GM12872 (cell line): ENCODE measurements around the gene FHL1.

Source experiments
- TF ChIP-seq, protein P1 (sequence below): IDR thresholded peaks from 3 replicates; pipeline ENCODE4 v1.5.1; 2011; ENCODE audit warnings: low read depth, mild to moderate bottlenecking, low read length, moderate library complexity; ENCODE audit not compliant: insufficient read depth

The FHL1 gene

DNA sequence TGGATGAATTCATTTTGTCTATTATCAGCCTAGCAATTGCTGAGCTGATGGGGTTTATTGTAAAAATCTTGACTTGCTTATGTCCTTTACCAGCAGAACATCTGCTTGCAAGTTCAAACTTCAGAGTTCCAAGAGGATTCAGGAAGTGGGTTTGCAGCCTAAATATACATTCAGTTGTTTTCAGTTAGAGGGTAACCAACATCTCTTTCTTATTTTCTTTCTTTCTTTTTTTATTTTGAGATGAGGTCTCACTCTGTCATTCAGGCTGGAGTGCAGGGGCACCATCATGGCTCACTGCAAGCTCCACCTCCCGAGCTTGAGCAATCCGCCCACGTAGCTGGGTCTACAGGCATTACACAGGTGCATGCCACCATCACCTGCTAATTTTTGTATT is 31.4 kb upstream of the FHL1 start:
- TF ChIP-seq, protein P1, sequence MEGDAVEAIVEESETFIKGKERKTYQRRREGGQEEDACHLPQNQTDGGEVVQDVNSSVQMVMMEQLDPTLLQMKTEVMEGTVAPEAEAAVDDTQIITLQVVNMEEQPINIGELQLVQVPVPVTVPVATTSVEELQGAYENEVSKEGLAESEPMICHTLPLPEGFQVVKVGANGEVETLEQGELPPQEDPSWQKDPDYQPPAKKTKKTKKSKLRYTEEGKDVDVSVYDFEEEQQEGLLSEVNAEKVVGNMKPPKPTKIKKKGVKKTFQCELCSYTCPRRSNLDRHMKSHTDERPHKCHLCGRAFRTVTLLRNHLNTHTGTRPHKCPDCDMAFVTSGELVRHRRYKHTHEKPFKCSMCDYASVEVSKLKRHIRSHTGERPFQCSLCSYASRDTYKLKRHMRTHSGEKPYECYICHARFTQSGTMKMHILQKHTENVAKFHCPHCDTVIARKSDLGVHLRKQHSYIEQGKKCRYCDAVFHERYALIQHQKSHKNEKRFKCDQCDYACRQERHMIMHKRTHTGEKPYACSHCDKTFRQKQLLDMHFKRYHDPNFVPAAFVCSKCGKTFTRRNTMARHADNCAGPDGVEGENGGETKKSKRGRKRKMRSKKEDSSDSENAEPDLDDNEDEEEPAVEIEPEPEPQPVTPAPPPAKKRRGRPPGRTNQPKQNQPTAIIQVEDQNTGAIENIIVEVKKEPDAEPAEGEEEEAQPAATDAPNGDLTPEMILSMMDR = no peak

DNA sequence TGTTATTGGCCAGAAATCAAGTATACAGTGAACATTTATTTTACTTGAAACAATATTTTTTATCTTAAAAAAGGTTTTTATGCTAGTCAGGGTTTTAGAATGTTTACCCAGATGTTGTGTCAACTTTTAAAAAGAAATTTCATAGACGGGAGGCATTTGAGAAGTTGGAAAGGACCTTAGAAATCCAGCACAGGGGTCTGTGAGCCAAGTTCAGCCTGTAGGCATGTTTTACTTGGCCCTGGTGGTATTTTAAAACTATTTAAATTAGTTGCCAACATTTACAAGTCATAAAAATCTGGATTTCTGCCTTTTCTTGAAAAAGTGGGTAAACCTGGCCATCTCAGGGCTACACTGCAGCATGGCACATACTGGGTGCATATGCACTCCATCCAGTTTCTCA is 25.5 kb upstream of the FHL1 start:
- TF ChIP-seq, protein P1 = no peak

DNA sequence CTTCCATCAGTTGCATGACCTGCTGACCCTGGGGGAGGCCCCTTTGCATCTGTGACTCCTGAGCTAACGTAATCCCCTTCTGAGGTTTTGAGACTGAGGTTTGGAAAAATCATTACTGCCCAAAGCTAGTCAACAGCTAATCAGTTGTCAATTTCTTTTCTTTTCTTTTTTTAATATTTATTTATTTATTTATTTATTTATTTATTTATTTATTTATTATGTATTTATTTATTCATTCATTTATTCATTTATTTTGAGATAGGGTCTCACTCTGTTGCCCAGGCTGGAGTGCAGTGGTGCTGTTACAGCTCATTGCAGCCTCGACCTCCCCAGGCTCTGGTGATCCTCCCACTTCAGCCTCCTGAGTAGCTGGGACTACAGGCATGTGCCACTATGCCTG is 25.1 kb upstream of the FHL1 start:
- TF ChIP-seq, protein P1 = no peak

DNA sequence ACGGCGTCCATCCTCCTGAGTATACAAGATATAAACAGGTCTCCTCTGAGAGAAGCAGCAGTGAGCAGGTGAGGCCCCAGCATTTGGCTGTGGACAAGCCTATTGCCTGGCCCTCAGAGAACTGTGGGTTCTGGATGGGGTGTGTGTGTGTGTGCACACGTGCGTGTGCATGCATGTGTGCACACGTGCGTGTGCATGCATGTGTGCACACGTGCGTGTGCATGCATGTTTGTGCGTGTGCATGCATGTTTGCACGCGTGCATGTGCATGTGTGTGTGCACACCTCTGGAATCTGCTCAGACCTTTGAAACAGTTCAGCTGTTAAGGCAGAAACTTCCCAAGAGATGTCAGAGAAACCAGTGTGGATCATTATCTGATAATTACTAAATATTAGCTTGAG is 22.2 kb upstream of the FHL1 start:
- TF ChIP-seq, protein P1 = no peak

DNA sequence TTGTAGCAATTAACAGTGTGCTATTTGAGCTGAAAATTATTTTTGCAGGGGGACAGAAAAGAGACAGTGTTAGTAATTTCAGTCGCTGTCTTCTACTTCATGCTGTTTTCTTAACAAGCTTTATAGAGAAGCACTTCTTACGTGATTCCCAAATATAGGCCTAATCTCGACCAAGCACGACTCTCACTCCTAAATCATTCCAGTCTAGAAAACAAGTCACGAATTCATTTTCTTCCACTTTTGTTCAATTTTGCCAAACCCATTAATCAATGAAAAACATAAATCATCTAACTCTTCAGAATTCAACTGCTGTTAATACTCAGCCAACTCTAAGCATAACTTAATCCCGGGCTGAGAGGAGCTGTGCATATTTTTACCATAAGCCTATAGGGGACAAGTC is 21.0 kb upstream of the FHL1 start:
- TF ChIP-seq, protein P1 = no peak

DNA sequence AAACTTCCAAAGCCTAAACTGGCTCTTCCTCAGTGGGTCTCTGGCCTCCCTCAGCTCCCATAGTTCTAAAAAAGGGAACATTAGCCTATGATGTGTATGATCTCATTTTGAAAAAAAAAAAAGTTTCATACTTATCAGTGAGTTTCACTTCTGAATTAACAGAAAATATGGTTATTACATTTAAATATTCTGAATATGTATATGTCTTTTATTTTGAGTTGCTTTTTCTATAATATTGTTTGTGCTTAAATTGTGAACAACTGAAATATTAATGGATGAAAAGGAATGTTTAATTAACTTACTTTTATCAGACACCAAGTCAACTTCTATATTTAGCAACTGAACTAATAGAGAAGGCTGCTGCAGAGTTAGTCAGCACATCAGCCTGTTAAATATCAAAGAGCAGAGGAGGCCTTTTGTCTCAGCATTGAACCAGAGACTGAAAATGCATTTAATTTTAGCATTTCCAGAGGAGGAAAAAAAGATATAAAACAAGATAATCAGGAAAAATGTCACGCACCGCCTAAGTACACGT is 20.4 kb upstream of the FHL1 start:
- TF ChIP-seq, protein P1 = no peak

DNA sequence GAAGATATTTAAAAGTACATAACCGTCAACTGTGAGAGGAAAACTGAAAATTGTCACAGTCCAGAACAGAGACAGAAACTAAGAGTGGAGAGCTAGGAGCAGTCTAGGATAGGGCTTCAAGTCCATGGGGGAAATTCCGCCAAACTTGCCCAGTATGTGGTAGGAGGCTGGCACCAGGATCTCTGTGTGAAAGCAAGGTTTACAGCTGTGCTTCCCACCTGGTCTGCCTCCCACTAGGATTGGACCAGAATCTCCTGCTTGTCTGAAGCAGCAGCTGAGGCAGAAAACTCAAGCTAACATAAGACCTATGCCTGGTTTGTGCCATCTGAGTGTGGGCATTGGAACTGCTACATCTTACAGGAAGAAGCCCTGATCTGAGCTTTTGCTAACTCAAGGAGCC is 18.6 kb upstream of the FHL1 start:
- TF ChIP-seq, protein P1 = no peak
